ENCODE data around the gene WDR70. TPM values are rescaled to one million over a fixed set of nuclear protein-coding genes. Genes with fewer than 3 reads are reported as not detected.
"Not testable (repeated sequence)": the region's sequence is repeated elsewhere in the genome, so short reads cannot be mapped to it uniquely, and the experiment has no call there.

Gene WDR70
- total RNA-seq, 2 donors from 2014 or later = 34.2 to 36.1 TPM

DNA sequence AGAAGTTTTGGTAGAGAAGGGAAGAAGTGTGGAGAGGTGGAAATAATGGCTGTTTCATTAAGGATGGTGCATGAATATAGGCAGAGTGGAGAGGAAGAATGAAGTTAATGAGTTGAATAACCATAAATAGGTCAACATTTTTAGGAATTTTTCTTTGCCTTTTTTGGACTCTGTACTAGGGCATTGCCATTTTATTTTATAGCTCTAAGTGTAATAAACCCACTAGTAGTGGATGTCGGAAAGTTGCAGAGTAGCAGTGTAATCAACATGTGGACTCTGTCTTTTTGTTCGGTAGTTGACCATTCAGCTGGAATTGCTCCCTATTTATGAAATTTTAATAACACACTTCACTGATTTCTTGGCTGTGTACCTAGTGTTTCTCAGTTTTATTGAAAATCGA is 199.1 kb downstream of the WDR70 start:
- H3K4me3 ChIP-seq (ENCODE audit: low read length) = no peak overlapping the region
- Mint-ChIP-seq H3K4me1 (peaks cover 13% of the 10 kb centered on the region), H3K36me3 (ENCODE audit: low read depth) (no peaks in the 10 kb centered on the region), H3K4me3 (no peak overlapping the region), H3K27ac (no peak overlapping the region), H3K27me3 (ENCODE audit: insufficient read depth) (peaks cover 27% of the 10 kb centered on the region), H3K9me3 (no peaks in the 10 kb centered on the region)
- TF ChIP-seq, protein P1, sequence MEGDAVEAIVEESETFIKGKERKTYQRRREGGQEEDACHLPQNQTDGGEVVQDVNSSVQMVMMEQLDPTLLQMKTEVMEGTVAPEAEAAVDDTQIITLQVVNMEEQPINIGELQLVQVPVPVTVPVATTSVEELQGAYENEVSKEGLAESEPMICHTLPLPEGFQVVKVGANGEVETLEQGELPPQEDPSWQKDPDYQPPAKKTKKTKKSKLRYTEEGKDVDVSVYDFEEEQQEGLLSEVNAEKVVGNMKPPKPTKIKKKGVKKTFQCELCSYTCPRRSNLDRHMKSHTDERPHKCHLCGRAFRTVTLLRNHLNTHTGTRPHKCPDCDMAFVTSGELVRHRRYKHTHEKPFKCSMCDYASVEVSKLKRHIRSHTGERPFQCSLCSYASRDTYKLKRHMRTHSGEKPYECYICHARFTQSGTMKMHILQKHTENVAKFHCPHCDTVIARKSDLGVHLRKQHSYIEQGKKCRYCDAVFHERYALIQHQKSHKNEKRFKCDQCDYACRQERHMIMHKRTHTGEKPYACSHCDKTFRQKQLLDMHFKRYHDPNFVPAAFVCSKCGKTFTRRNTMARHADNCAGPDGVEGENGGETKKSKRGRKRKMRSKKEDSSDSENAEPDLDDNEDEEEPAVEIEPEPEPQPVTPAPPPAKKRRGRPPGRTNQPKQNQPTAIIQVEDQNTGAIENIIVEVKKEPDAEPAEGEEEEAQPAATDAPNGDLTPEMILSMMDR (conservative IDR thresholded peaks at IDR 0.05) = no peak
- WGBS, 2 experiments (ENCODE audit: insufficient coverage in 1 of 2, insufficient read length in 1 of 2) = 99 to 100% methylated on average over 1 to 3 of the region's 3 CpGs
- H3K9ac ChIP-seq (ENCODE audit: extremely low read depth, low read length, poor library complexity, severe bottlenecking) = no peak overlapping the region
- DNase-seq = no peak
- no peak overlapping the region for H3K27ac ChIP-seq (ENCODE audit: low read depth, low read length)
- peaks cover 11% of the 10 kb centered on the region for H3K4me1 ChIP-seq (ENCODE audit: control insufficient read depth, insufficient read depth, low read length)
- H3K9me3 ChIP-seq (ENCODE audit: control insufficient read depth, low read length) = no peaks in the 10 kb centered on the region
- H3K36me3 ChIP-seq (ENCODE audit: control insufficient read depth, insufficient read depth, low read length) = no peaks in the 10 kb centered on the region
- H3K27me3 ChIP-seq (ENCODE audit: control insufficient read depth, insufficient read depth, low read length, poor library complexity, severe bottlenecking) = peaks cover 40% of the 10 kb centered on the region

DNA sequence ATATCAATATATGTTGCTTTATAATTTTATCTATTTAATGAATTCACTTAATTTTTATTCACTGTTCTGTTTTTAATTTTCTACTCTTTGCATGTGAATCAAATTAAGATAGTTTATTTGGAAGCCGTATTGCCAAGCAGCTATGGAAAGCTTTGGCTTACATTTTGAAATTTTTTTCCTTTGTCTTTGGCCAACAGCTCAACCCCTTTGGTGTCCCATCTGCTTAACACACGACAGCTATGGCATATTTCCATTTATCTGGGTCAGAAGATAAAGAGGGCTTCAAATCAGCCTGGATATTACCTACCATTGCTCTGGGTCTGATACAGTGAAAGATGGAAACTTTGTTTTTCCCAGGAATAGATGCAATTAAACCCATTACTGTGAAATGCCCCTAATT is 201.0 kb downstream of the WDR70 start:
- no peaks in the 10 kb centered on the region for H3K9me3 ChIP-seq (ENCODE audit: control insufficient read depth, low read length)
- no peaks in the 10 kb centered on the region for H3K36me3 ChIP-seq (ENCODE audit: control insufficient read depth, insufficient read depth, low read length)
- WGBS, 2 experiments (ENCODE audit: insufficient coverage in 1 of 2, insufficient read length in 1 of 2) = 93 to 100% methylated on average over 2 of the region's 2 CpGs
- peaks cover 8% of the 10 kb centered on the region for H3K4me1 Mint-ChIP-seq
- no peak for DNase-seq
- peaks cover 12% of the 10 kb centered on the region for H3K27me3 Mint-ChIP-seq (ENCODE audit: insufficient read depth)
- H3K36me3 Mint-ChIP-seq (ENCODE audit: low read depth) = no peaks in the 10 kb centered on the region
- TF ChIP-seq, protein P1 (conservative IDR thresholded peaks at IDR 0.05) = no peak
- no peak overlapping the region for H3K9ac ChIP-seq (ENCODE audit: extremely low read depth, low read length, poor library complexity, severe bottlenecking)
- H3K27me3 ChIP-seq (ENCODE audit: control insufficient read depth, insufficient read depth, low read length, poor library complexity, severe bottlenecking) = peaks cover 25% of the 10 kb centered on the region
- no peak overlapping the region for H3K27ac Mint-ChIP-seq
- no peaks in the 10 kb centered on the region for H3K9me3 Mint-ChIP-seq
- H3K27ac ChIP-seq (ENCODE audit: low read depth, low read length) = no peak overlapping the region
- no peak overlapping the region for H3K4me3 Mint-ChIP-seq
- peaks cover 11% of the 10 kb centered on the region for H3K4me1 ChIP-seq (ENCODE audit: control insufficient read depth, insufficient read depth, low read length)
- H3K4me3 ChIP-seq (ENCODE audit: low read length) = no peak overlapping the region

DNA sequence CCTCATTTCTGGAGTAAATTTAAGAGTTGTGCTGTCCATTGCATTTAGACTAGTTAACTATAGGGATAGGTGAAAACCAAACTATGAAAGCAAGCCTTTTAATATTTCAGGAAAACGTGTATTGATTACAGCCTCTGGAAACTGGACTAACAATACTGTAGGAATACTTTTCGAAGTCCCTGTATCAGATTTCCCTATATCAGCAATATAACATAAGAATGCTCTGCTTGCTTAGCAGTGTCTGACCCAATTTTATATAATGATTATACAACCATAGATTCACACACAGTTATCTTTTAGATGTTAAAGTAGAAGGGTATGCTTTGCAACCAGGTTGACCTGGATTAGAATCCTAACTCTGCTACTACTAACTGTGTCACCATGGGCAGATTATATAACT is 203.1 kb downstream of the WDR70 start:
- H3K4me1 Mint-ChIP-seq = no peaks in the 10 kb centered on the region

DNA sequence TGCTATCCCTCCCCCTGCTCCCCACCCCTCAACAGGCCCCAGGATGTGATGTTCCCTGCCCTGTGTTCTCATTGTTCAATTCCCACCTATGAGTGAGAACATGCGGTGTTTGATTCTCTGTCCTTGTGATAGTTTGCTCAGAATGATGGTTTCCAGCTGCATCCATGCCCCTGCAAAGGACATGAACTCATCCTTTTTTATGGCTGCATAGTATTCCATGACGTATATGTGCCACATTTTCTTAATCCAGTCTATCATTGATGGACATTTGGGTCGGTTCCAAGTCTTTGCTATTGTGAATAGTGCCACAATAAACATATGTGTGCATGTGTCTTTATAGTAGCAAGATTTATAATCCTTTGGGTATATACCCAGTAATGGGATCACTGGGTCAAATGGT is 214.2 kb downstream of the WDR70 start:
- H3K27me3 ChIP-seq (ENCODE audit: control insufficient read depth, insufficient read depth, low read length, poor library complexity, severe bottlenecking); H3K4me1 ChIP-seq (ENCODE audit: control insufficient read depth, insufficient read depth, low read length); H3K27ac Mint-ChIP-seq; H3K27me3 Mint-ChIP-seq (ENCODE audit: insufficient read depth); H3K9ac ChIP-seq (ENCODE audit: extremely low read depth, low read length, poor library complexity, severe bottlenecking); H3K4me1 Mint-ChIP-seq; H3K27ac ChIP-seq (ENCODE audit: low read depth, low read length); H3K4me3 Mint-ChIP-seq; DNase-seq; H3K36me3 Mint-ChIP-seq (ENCODE audit: low read depth); H3K4me3 ChIP-seq (ENCODE audit: low read length); H3K9me3 ChIP-seq (ENCODE audit: control insufficient read depth, low read length); H3K36me3 ChIP-seq (ENCODE audit: control insufficient read depth, insufficient read depth, low read length): not testable (repeated sequence)
- peaks cover 13% of the 10 kb centered on the region for H3K9me3 Mint-ChIP-seq
- 88 to 97% methylated on average over 1 to 2 of the region's 3 CpGs for WGBS, 2 experiments (ENCODE audit: insufficient coverage in 1 of 2, insufficient read length in 1 of 2)

More for the DNA sequence above, 203.1 kb downstream of the WDR70 start:
- DNase-seq = no peak
- no peaks in the 10 kb centered on the region for H3K9me3 ChIP-seq (ENCODE audit: control insufficient read depth, low read length)
- H3K27me3 ChIP-seq (ENCODE audit: control insufficient read depth, insufficient read depth, low read length, poor library complexity, severe bottlenecking) = peaks cover 14% of the 10 kb centered on the region
- Mint-ChIP-seq H3K27ac (no peak overlapping the region), H3K27me3 (ENCODE audit: insufficient read depth) (peaks cover 3% of the 10 kb centered on the region), H3K9me3 (no peaks in the 10 kb centered on the region), H3K4me3 (no peak overlapping the region), H3K36me3 (ENCODE audit: low read depth) (no peaks in the 10 kb centered on the region)
- H3K9ac ChIP-seq (ENCODE audit: extremely low read depth, low read length, poor library complexity, severe bottlenecking) = no peak overlapping the region
- no peak overlapping the region for H3K4me3 ChIP-seq (ENCODE audit: low read length)
- peaks cover 4% of the 10 kb centered on the region for H3K4me1 ChIP-seq (ENCODE audit: control insufficient read depth, insufficient read depth, low read length)
- TF ChIP-seq, protein P1 (conservative IDR thresholded peaks at IDR 0.05) = no peak
- WGBS, 2 experiments (ENCODE audit: insufficient coverage in 1 of 2, insufficient read length in 1 of 2) = 96 to 100% methylated on average over 1 to 2 of the region's 2 CpGs
- no peak overlapping the region for H3K27ac ChIP-seq (ENCODE audit: low read depth, low read length)
- H3K36me3 ChIP-seq (ENCODE audit: control insufficient read depth, insufficient read depth, low read length) = no peaks in the 10 kb centered on the region

DNA sequence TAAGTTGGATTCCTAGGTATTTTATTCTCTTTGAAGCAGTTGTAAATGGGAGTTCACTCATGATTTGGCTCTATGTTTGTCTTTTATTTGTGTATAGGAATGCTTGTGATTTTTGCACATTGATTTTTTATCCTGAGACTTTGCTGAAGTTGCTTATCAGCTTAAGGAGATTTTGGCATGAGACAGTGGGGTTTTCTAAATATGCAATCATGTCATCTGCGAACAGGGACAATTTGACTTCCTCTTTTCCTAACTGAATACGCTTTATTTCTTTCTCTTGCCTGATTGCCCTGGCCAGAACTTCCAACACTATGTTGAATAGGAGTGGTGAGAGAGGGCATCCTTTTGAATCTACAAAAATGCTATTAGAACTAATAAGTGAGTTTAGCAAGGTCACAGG is 215.7 kb downstream of the WDR70 start:
- H3K9ac ChIP-seq (ENCODE audit: extremely low read depth, low read length, poor library complexity, severe bottlenecking); H3K4me1 ChIP-seq (ENCODE audit: control insufficient read depth, insufficient read depth, low read length); H3K27me3 ChIP-seq (ENCODE audit: control insufficient read depth, insufficient read depth, low read length, poor library complexity, severe bottlenecking); H3K27ac Mint-ChIP-seq; H3K36me3 ChIP-seq (ENCODE audit: control insufficient read depth, insufficient read depth, low read length); H3K9me3 ChIP-seq (ENCODE audit: control insufficient read depth, low read length); DNase-seq; H3K4me3 ChIP-seq (ENCODE audit: low read length); H3K27ac ChIP-seq (ENCODE audit: low read depth, low read length); H3K4me1 Mint-ChIP-seq; H3K27me3 Mint-ChIP-seq (ENCODE audit: insufficient read depth); H3K4me3 Mint-ChIP-seq; H3K36me3 Mint-ChIP-seq (ENCODE audit: low read depth): not testable (repeated sequence)
- H3K9me3 Mint-ChIP-seq = peaks cover 13% of the 10 kb centered on the region
- WGBS, 2 experiments (ENCODE audit: insufficient coverage in 1 of 2, insufficient read length in 1 of 2) = 50% methylated on average over 2 of the region's 2 CpGs; no CpG with 5 or more reads in 1 of the 2 experiments
